Right cardiac atrium (tissue), 5 donors: Measurements from ENCODE around the gene CDC20. TPM values are rescaled to one million over a fixed set of nuclear protein-coding genes. Genes with fewer than 3 reads are reported as not detected.
"Not testable (repeated sequence)": the region's sequence is repeated elsewhere in the genome, so short reads cannot be mapped to it uniquely, and the experiment has no call there.

Experiments
- ATAC-seq, 2 donors: fragments of 200-7000 bp; cut with Tn5 transposase; one replicate each; pipeline versions ENCODE4 v1.8.0 to v1.9.1; 2020; ENCODE audit warnings: moderate library complexity in 2 of 2, mild to moderate bottlenecking in 1 of 2
- DNase-seq, 3 donors: peaks; one replicate each; pipeline ENCODE4 v3.0.0-alpha.2; 2020
- H3K27ac ChIP-seq: one replicate; pipeline ENCODE4 v1.5.1; 2013; ENCODE audit warnings: mild to moderate bottlenecking, low read length, control low read depth, moderate library complexity
- H3K27me3 ChIP-seq: one replicate; pipeline ENCODE4 v1.6.1; 2013; ENCODE audit not compliant: control insufficient read depth, insufficient read depth
- H3K4me1 ChIP-seq: one replicate; pipeline ENCODE4 v1.6.1; 2013; ENCODE audit warnings: low read length; ENCODE audit not compliant: control insufficient read depth, insufficient read depth
- H3K4me3 ChIP-seq: one replicate; pipeline ENCODE4 v1.5.1; 2013; ENCODE audit warnings: low read length, control low read depth
- H3K9me3 ChIP-seq: one replicate; pipeline ENCODE4 v1.6.1; 2013; ENCODE audit warnings: low read length; ENCODE audit not compliant: control insufficient read depth
- WGBS: extraction: QIAGEN DNeasy Blood & Tissue Kit; methylation state at CpG from one replicate; pipeline ENCODE4 v1.1.7; 2013; 5-methylcytosine and 5-hydroxymethylcytosine counted together
- intact Hi-C, 4 donors: fragments of 100-400 bp; cut with DNase I; formaldehyde crosslinking; loops; one replicate each; pipeline versions ENCODE4 v1.11.0 to v1.14.0; 2022 to 2023
- polyA plus RNA-seq: library from polyadenylated mRNA; stranded (reverse); fragments of 200-250 nt; gene quantifications from one replicate; pipeline ENCODE4 v1.2.3, GENCODE V29; 2013
- total RNA-seq, 4 donors: library from RNA; stranded (reverse); fragmentation: NEBNext Ultra II Directional; extraction: Animal tissue kit (Norgen Biotek cat#: 25700); gene quantifications; one replicate each; pipeline ENCODE4 v1.2.1, GENCODE V29; 2021
- donor health status: healthy with polysubstance abuse.
- donor health status: DM: no; HTN: yes; CAD: no.
- donor health status: DM: no; HTN: no; CAD: no.
- donor health status: DM: no; HTN: yes; CAD: no; lungs with severe emphysema.
- donor health status: DM: yes; HTN: yes; CAD: no.

The CDC20 gene
- total and polyA plus RNA-seq, 5 donors, result 0.54 to 3.5 (median 1.3) TPM

DNA sequence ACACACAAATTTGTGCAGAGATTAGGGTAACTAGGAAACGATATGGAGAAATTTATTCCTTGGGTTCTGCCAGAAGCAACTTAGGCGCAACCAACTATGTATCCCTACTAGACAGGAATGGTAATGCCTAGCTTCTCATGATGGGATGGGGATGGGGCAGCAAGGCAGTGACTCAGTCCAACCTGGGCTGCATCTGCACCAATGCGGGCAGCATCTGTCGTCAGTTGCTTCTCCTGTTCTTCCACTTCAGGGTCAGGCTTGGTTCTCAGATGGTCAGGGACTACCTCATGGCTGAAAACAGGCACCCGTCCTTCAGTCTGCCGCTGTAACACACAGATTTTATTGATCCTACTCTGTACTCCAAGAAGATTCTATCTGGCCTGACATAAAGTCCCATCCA lies 27.9 kb downstream of the CDC20 start:
- no peak for ATAC-seq
- WGBS, result 93% methylated on average over 6 of the region's 6 CpGs
- H3K4me1 ChIP-seq, result peaks cover 21% of the 10 kb centered on the region

DNA sequence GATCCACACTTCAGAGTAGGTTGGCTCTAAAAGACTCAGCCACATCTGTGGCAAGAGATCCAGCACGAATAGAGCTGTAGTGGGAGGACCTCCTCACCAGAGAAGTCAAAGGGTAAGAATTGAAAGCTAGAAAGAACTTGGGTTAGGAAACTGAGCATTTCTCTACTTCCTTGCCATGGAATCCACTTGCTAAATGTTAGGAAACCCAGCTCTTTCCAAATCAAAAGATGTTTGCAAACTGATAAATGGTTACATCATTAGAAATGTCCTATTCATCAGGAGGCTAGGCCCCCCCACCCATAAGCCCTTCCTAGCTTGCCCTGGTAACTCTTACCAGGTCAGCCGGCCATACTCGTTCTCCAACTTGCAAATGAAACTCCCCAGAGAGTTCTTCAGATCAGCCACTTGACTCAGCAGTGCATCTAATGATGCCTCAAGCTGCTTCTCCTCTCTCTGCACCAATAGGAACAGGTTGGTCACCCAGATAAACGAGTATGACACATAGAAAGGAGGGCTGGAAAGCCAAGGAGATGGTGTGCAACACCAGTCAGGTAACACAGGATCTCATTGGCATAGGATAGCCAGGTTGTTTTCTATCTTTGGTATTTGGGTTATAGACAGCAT lies 29.3 kb downstream of the CDC20 start:
- Histone ChIP-seq H3K27me3 (no peaks in the 10 kb centered on the region), H3K4me1 (peaks cover 10% of the 10 kb centered on the region), H3K9me3 (no peaks in the 10 kb centered on the region), H3K4me3 (peak overlapping the region; percentile 84), H3K27ac (no peak overlapping the region)
- ATAC-seq, result no peak
- DNase-seq, result no peak
- 52% methylated on average over 4 of the region's 4 CpGs for WGBS
- intact Hi-C loops, result loop anchor here in 3 of 4 donors (10.0 kb wide), 1 partner anchor 153 kb away; no protein-coding TSS in a partner anchor

More for the DNA sequence above, 27.9 kb downstream of the CDC20 start:
- H3K9me3 ChIP-seq, result no peaks in the 10 kb centered on the region
- no peak overlapping the region for H3K4me3 ChIP-seq
- H3K27me3 ChIP-seq, result no peaks in the 10 kb centered on the region
- H3K27ac ChIP-seq, result no peak overlapping the region
- intact Hi-C loops, result loop anchor here in 3 of 4 donors (10.0 kb wide), 1 partner anchor 152 kb away; no protein-coding TSS in a partner anchor
- DNase-seq, result no peak

DNA sequence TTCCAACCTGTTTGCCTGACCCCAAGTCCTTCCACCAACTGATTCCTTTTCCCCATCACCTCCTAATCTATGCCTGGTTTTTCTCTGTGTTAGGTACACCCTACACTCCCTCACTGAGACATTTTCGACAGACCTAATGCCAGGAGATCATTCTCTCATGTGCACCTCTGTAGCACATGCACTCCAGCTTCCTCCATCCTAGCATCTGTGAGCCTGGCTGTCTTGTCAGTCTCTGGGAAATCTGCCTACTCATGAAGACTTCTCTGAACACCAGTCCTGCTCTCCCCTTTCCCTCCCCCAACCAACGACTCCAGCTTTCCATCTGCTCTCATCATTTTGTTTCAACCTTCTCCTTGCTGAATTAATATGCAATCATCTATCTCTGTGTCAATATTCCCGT lies 29.8 kb downstream of the CDC20 start:
- Histone ChIP-seq H3K27me3 (no peaks in the 10 kb centered on the region), H3K27ac (peak overlapping the region; percentile 15), H3K4me3 (peak overlapping the region; percentile 84), H3K9me3 (no peaks in the 10 kb centered on the region), H3K4me1 (peaks cover 10% of the 10 kb centered on the region)
- DNase-seq (no peak), ATAC-seq (no peak)
- WGBS, result 38% methylated on average over 3 of the region's 3 CpGs
- intact Hi-C loops, result loop anchor here in 3 of 4 donors (10.0 kb wide), 1 partner anchor 154 kb away; no protein-coding TSS in a partner anchor

DNA sequence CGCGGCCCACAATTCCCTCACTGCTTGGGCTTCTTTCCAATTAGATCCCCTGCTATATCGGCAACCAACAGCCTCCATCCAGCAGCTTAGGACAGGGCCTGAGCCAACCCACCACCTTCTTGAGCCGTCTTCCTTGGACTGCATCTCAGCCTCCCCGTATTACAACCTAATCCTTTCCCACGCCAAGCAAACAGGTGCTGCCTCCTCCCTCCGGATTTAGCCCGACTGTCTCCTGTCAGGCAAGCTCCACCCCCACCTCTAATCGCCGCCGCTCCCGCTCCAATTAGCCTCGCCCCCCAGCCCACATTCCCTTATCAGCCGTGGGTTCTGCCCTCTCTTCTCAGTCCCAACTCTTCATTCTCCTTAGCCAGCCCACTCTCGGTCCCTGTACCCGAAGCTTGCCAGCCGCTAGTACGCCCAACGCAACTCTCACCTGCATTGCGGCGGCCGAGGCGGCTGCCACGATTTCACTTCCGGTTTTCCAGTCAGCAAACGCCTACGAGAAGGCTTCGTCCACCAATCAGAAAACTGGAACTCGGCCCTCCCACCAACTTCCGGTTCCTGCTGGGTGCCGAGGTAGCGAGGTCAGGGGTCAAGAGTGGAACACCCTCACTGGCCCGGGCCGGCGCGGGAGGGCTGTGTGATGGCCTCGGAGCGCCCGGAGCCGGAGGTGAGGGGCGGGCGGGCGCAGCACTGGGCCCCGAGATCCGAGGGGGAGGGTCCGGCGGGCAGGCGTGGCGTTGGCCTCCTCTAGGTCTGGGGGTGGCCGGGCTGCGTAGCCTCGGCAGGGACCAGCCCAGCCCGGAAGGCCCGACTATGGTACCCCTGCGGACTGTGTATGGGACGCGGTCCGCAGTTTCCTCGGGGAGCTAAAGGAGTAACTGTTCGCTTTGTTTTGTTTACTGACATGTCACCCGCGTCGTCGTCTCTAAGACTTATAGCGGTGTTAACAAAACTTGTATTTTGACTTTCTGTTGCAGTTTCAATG lies 30.8 kb downstream of the CDC20 start, which contains the start of the genes MED8 and SZT2:
TSS of gene MED8 (minus strand) at position 475 of the 988 bp plus-strand sequence. CDS start at position 439, 36 bp downstream.
TSS of gene SZT2 (plus strand) at position 574 of the 988 bp plus-strand sequence. CDS start at position 644, 70 bp downstream.
- WGBS, result under 1% methylated on average over 65 of the region's 65 CpGs
- H3K9me3 ChIP-seq, result no peaks in the 10 kb centered on the region
- ATAC-seq (peak; percentile 98), DNase-seq (peak; percentile 95 to 98 (median 97))
- peak within 1 kb of the TSS; percentile 76 for H3K27ac ChIP-seq
- H3K4me1 ChIP-seq, result peaks cover 10% of the 10 kb centered on the region
- intact Hi-C loops, result loop anchor here in 3 of 4 donors (10.0 kb wide), 1 partner anchor 155 kb away; no protein-coding TSS in a partner anchor
- peak within 1 kb of the TSS; percentile 84 for H3K4me3 ChIP-seq
- no peaks in the 10 kb centered on the region for H3K27me3 ChIP-seq

DNA sequence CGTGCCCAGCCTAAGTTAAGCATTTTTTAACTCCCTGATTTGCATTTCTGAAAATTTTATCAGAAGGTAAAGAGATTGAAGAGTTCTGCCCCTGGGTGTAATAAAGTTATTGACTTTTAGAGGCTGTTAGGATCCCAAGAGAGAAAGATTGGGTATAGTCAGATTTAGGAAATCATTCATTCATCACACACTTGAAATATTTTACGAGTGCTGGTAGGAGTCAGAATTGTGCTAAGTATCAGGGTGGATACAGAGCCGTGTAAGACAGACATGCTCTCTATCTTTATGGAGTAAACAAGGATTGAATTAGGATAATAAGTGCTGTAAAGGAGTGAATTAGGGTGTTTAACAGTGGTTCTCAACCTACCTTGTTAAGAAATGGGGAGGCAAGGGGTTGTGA lies 33.9 kb downstream of the CDC20 start:
- no peak overlapping the region for H3K4me3 ChIP-seq
- H3K9me3 ChIP-seq, result no peaks in the 10 kb centered on the region
- WGBS, result 61% methylated on average over 3 of the region's 3 CpGs
- intact Hi-C loops, result no loop called here
- no peak overlapping the region for H3K27ac ChIP-seq
- H3K27me3 ChIP-seq, result no peaks in the 10 kb centered on the region
- DNase-seq, result no peak
- ATAC-seq, result no peak
- H3K4me1 ChIP-seq, result peaks cover 10% of the 10 kb centered on the region

DNA sequence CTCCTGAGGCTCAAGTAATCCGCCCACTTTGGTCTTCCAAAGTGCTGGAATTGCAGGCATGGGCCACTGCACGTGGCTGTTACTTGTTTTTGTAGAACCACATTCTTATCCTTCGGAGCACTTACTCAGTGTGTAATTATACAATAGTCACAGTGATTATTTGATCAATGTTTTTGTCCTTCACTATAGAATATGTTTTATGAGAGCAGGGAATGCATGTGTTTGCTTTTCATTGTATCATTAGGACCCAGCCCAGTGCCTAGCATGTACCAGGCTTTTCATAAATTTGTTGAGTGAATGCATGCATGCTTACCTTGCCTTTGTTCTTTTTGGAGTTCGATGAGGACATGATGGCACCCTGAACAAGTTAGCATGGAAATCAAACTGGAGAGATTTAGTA lies 36.7 kb downstream of the CDC20 start:
- H3K4me3 ChIP-seq, result no peak overlapping the region
- ATAC-seq, result no peak
- DNase-seq, result no peak
- H3K27ac ChIP-seq, result no peak overlapping the region
- intact Hi-C loops, result no loop called here
- H3K9me3 ChIP-seq, result no peaks in the 10 kb centered on the region
- H3K4me1 ChIP-seq, result no peaks in the 10 kb centered on the region
- 89% methylated on average over 4 of the region's 4 CpGs for whole genome bisulfite sequencing
- H3K27me3 ChIP-seq, result no peaks in the 10 kb centered on the region

DNA sequence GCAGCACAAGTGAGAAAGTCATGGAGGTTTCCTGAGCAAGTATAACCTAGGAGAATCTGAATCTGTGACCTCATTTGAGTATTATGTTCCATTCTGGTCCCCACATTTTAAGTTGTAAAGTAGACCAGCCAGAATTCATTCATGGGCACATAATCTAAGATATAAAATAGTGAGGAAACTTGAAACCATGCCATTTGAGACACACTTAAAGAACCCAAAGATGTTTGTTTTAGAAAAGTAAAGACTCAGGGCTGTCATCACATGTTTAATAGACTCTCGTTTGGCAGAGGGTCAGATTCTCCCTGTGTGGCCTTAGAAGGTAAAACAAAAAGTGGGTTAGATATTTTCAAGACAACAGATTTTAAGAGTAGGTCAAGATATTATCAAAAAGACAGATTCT lies 37.3 kb downstream of the CDC20 start:
- WGBS, result 76% methylated on average over 1 of the region's 1 CpG
- ATAC-seq, result no peak
- Histone ChIP-seq H3K4me3 (no peak overlapping the region), H3K27me3 (no peaks in the 10 kb centered on the region), H3K27ac (no peak overlapping the region), H3K4me1 (no peaks in the 10 kb centered on the region), H3K9me3 (no peaks in the 10 kb centered on the region)
- DNase-seq, result no peak
- intact Hi-C loops, result no loop called here

DNA sequence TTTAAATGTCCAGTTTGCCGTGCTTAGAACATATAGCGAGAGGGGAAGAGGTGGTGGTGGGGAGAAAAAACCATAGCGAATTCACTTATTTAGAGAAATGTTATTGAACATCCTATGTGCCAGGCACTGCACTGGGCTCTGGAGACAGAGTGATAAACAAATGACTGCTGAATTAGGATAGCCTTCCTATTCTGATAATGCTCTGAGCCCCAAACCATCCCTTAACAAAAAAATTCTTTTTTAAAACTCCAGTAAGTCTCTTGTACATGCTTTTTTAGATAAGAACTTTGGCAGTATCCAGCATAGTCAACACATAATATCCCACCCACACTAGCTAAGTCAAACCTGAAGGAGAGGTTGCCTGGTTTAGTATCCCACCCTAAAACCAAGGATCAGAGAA lies 39.4 kb downstream of the CDC20 start:
- no peaks in the 10 kb centered on the region for H3K27me3 ChIP-seq
- no peak overlapping the region for H3K4me3 ChIP-seq
- H3K27ac ChIP-seq, result no peak overlapping the region
- DNase-seq (no peak), ATAC-seq (no peak)
- H3K9me3 ChIP-seq, result no peaks in the 10 kb centered on the region
- 96% methylated on average over 3 of the region's 3 CpGs for WGBS
- peaks cover 5% of the 10 kb centered on the region for H3K4me1 ChIP-seq
- intact Hi-C loops, result no loop called here

DNA sequence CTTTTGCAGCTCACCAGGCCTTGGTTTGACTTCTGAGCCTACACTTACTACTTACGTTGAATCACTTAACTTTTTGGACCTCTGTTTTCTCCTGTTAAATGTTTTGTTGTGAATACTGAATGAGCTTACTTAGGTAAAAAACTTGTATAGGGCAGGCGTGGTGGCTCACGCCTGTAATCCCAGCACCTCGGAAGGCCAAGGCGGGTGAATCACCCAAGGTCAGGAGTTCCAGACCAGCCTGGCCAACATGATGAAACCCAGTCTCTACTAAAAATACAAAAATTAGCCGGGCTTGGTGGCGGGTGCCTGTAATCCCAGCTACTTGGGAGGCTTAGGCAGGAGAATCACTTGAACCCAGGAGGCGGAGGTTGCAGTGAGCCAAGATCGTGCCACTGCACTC lies 41.7 kb downstream of the CDC20 start:
- DNase-seq, H3K9me3 ChIP-seq, H3K27ac ChIP-seq, intact Hi-C loops, ATAC-seq, H3K4me1 ChIP-seq, H3K27me3 ChIP-seq, H3K4me3 ChIP-seq: not testable (repeated sequence)
- 97% methylated on average over 9 of the region's 9 CpGs for WGBS

DNA sequence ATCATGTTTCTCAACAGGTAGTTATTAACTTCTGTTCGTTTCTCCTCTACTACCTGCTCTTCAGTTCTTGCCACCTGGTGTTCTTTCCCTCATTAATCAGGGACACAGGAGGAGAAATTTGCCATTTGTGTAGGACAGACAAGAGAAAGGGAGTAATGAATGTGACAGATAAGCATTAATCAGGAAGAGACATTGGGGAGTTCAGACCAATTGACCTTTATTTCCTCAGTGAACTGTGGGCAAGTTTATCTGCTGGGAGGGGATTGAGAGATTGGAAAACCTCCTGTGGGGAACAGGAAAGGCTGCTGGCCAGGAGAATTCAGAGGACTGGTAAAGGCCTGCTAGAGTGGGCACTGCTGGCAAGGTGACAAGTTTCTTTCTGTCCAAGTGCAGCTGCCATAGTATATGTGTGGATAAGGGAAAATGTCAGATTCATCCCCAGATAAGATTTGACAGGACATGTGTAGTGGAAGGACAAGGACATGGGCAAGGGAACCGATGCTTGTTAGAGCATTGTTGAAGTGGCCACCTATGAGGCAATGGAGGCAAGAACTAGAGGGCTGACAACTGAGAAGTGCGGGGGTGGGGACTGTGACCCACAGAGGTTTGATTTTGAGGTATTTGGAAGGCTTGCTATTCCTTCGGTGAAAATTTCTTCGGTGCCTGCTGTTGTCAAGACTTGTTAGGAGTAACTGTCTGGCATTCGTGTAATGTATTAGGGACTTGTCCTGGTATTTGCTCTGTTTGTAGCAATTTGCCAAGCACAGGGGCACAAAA lies 43.5 kb downstream of the CDC20 start:
- no peak for DNase-seq
- no peak overlapping the region for H3K27ac ChIP-seq
- peaks cover 5% of the 10 kb centered on the region for H3K4me1 ChIP-seq
- 84% methylated on average over 6 of the region's 6 CpGs for WGBS
- H3K4me3 ChIP-seq, result no peak overlapping the region
- no peak for ATAC-seq
- no peaks in the 10 kb centered on the region for H3K9me3 ChIP-seq
- intact Hi-C loops, result no loop called here
- no peaks in the 10 kb centered on the region for H3K27me3 ChIP-seq
